SK-N-SH (cell line): ENCODE measurements around the gene KRTAP5-5.

ENCODE experiments used
- CTCF ChIP-seq: fragments of 200-600 bp; sonication (generic); IDR thresholded peaks from 2 replicates; pipeline ENCODE4 v1.6.1; 2017; ENCODE audit warnings: antibody characterized with exemption, mild to moderate bottlenecking, moderate library complexity
- EP300 ChIP-seq, 2 experiments: IDR thresholded peaks; 2 replicates each; pipeline versions ENCODE4 v1.4.0 to v1.6.1; 2012; ENCODE audit warnings: borderline replicate concordance in 1 of 2, low read depth in 1 of 2, low read length in 1 of 2
- EZH2phosphoT487 ChIP-seq: fragments of 200-600 bp; sonication (generic); IDR thresholded peaks from 2 replicates; pipeline ENCODE4 v1.6.1; 2017; ENCODE audit warnings: low read depth, mixed run types, mild to moderate bottlenecking, antibody characterized with exemption, moderate library complexity, borderline replicate concordance
- FOSL2 ChIP-seq: IDR thresholded peaks from 2 replicates; pipeline ENCODE4 v1.4.0; 2012; ENCODE audit warnings: low read depth, mild to moderate bottlenecking, moderate library complexity, borderline replicate concordance
- JUND ChIP-seq: IDR thresholded peaks from 2 replicates; pipeline ENCODE4 v1.4.0; 2012
- MEF2A ChIP-seq: IDR thresholded peaks from 2 replicates; pipeline ENCODE4 v1.4.0; 2012; ENCODE audit warnings: low read depth, borderline replicate concordance
- MXI1 ChIP-seq: IDR thresholded peaks from 2 replicates; pipeline ENCODE4 v1.6.1; 2012; ENCODE audit warnings: mild to moderate bottlenecking, low read depth, low read length, improper control_type of control experiment
- RCOR1 ChIP-seq: fragments of 150-350 bp; IDR thresholded peaks from 2 replicates; pipeline ENCODE4 v1.6.1; 2017; ENCODE audit warnings: antibody characterized with exemption, low read length
- REST ChIP-seq: IDR thresholded peaks from 2 replicates; pipeline ENCODE4 v1.6.1; 2012; ENCODE audit warnings: mild to moderate bottlenecking, low read depth, low read length, moderate library complexity
- TAF1 ChIP-seq: IDR thresholded peaks from 2 replicates; pipeline ENCODE4 v1.6.1; 2012; ENCODE audit warnings: low read depth, mild to moderate bottlenecking, low read length, moderate library complexity, borderline replicate concordance
- TCF12 ChIP-seq: IDR thresholded peaks from 2 replicates; pipeline ENCODE4 v1.4.0; 2012
- TEAD4 ChIP-seq: IDR thresholded peaks from 2 replicates; pipeline ENCODE4 v1.4.0; 2012; ENCODE audit warnings: mild to moderate bottlenecking, borderline replicate concordance; ENCODE audit not compliant: insufficient read depth
- YY1 ChIP-seq: IDR thresholded peaks from 2 replicates; pipeline ENCODE4 v1.4.0; 2012; ENCODE audit warnings: low read depth, mild to moderate bottlenecking

GRCh38 chr11:1622086-1622485, 7.5 kb upstream of the KRTAP5-5 start, which contains the start of gene KRTAP5-4:
- no peak for TF ChIP-seq REST
- no peak for TF ChIP-seq CTCF
- TF ChIP-seq MXI1: no peak
- TF ChIP-seq RCOR1: no peak
- no peak for TF ChIP-seq MEF2A
- no peak for TF ChIP-seq JUND
- TF ChIP-seq TAF1: no peak
- TF ChIP-seq TCF12: no peak
- TF ChIP-seq TEAD4: no peak
- TF ChIP-seq FOSL2: no peak
- no peak for TF ChIP-seq EP300 (IDR thresholded peaks at IDR 0.05; ENCODE audit: borderline replicate concordance in 1 of 2, low read depth in 1 of 2, low read length in 1 of 2)
- no peak for TF ChIP-seq YY1
- TF ChIP-seq EZH2phosphoT487: no peak
